Measurements from ENCODE around the gene GBP3. TPM values are rescaled to one million over a fixed set of nuclear protein-coding genes. Genes with fewer than 3 reads are reported as not detected.
"Not testable (repeated sequence)": the region's sequence is repeated elsewhere in the genome, so short reads cannot be mapped to it uniquely, and the experiment has no call there.

The GBP3 gene
- total RNA-seq, 4 donors from 2014 or later: 1.5 to 6.6 (median 2.5) TPM

GRCh38 chr1:88984569-88984968, 38.1 kb downstream of the GBP3 start:
- TF ChIP-seq POLR2A (IDR thresholded peaks at IDR 0.05): no peak
- no peak for TF ChIP-seq CTCF (IDR thresholded peaks at IDR 0.05 in 4 of 5, conservative IDR thresholded peaks at IDR 0.05 in 1 of 5)
- Histone ChIP-seq H3K4me1 (peaks cover 12 to 24% of the 10 kb centered on the region in 2 donors), H3K27me3 (no peaks in the 10 kb centered on the region), H3K27ac (peak overlapping the region; percentile 9 to 50 (median 42)), H3K9me3 (no peaks in the 10 kb centered on the region), H3K4me3 (peak overlapping the region in 1 of 4 donors; percentile 4), H3K36me3 (peaks cover 0 to 17% of the 10 kb centered on the region in 2 donors)
- DNase-seq (no peak), ATAC-seq (no peak)
- intact Hi-C loops (cut with DNase I; ENCODE audit: low total_unique reads) (no loop called here), in situ Hi-C loops (cut with MboI; ENCODE audit: low sequenced_read_pairs in 4 of 4) (no loop called here)

- ATAC-seq (peak; percentile 60 to 74), DNase-seq (no peak)
- TF ChIP-seq CTCF (IDR thresholded peaks at IDR 0.05 in 4 of 5, conservative IDR thresholded peaks at IDR 0.05 in 1 of 5) (peak; percentile 35 to 58 (median 47)), POLR2A (IDR thresholded peaks at IDR 0.05) (no peak)
- H3K36me3 ChIP-seq: peaks cover 0 to 17% of the 10 kb centered on the region in 2 donors
- intact Hi-C loops (cut with DNase I; ENCODE audit: low total_unique reads) (no loop called here), in situ Hi-C loops (cut with MboI; ENCODE audit: low sequenced_read_pairs in 4 of 4) (no loop called here)
- peak overlapping the region in 1 of 4 donors; percentile 4 for H3K4me3 ChIP-seq
- no peaks in the 10 kb centered on the region for H3K27me3 ChIP-seq
- H3K27ac ChIP-seq: peak overlapping the region; percentile 7 to 50 (median 42)
- peaks cover 12 to 27% of the 10 kb centered on the region in 2 donors for H3K4me1 ChIP-seq
- H3K9me3 ChIP-seq: no peaks in the 10 kb centered on the region
Measured at GRCh38 chr1:88983791-88984559, 38.7 kb downstream of the GBP3 start.

GRCh38 chr1:88982055-88982454, 40.6 kb downstream of the GBP3 start:
- no peak for TF ChIP-seq POLR2A (IDR thresholded peaks at IDR 0.05)
- TF ChIP-seq CTCF (IDR thresholded peaks at IDR 0.05 in 4 of 5, conservative IDR thresholded peaks at IDR 0.05 in 1 of 5): no peak
- Histone ChIP-seq H3K4me3 (no peak overlapping the region), H3K27me3 (no peaks in the 10 kb centered on the region), H3K9me3 (no peaks in the 10 kb centered on the region), H3K27ac (no peak overlapping the region), H3K36me3 (peaks cover 0 to 17% of the 10 kb centered on the region in 2 donors), H3K4me1 (peaks cover 15 to 29% of the 10 kb centered on the region in 2 donors)
- DNase-seq (no peak), ATAC-seq (no peak)
- intact Hi-C loops (cut with DNase I; ENCODE audit: low total_unique reads): no loop called here
- in situ Hi-C loops (cut with MboI; ENCODE audit: low sequenced_read_pairs in 4 of 4): no loop called here

GRCh38 chr1:88981506-88981905, 41.2 kb downstream of the GBP3 start:
- H3K9me3 ChIP-seq; H3K27me3 ChIP-seq; H3K4me3 ChIP-seq; ATAC-seq; intact Hi-C loops (cut with DNase I; ENCODE audit: low total_unique reads); H3K27ac ChIP-seq; DNase-seq; in situ Hi-C loops (cut with MboI; ENCODE audit: low sequenced_read_pairs in 4 of 4): not testable (repeated sequence)
- peaks cover 0 to 16% of the 10 kb centered on the region in 2 donors for H3K36me3 ChIP-seq
- H3K4me1 ChIP-seq: peaks cover 15 to 29% of the 10 kb centered on the region in 2 donors

- Histone ChIP-seq H3K27me3 (no peaks in the 10 kb centered on the region), H3K4me3 (no peak overlapping the region), H3K36me3 (peaks cover 0 to 10% of the 10 kb centered on the region in 2 donors), H3K9me3 (no peaks in the 10 kb centered on the region), H3K4me1 (peaks cover 15 to 29% of the 10 kb centered on the region in 2 donors), H3K27ac (no peak overlapping the region)
- no peak for ATAC-seq
- DNase-seq: no peak
- in situ Hi-C loops (cut with MboI; ENCODE audit: low sequenced_read_pairs in 4 of 4): no loop called here
- TF ChIP-seq CTCF (IDR thresholded peaks at IDR 0.05 in 4 of 5, conservative IDR thresholded peaks at IDR 0.05 in 1 of 5): no peak
- TF ChIP-seq POLR2A (IDR thresholded peaks at IDR 0.05): no peak
- intact Hi-C loops (cut with DNase I; ENCODE audit: low total_unique reads): no loop called here
Measured at GRCh38 chr1:88980870-88981269, 41.8 kb downstream of the GBP3 start.

All from gastrocnemius medialis (tissue), 4 donors.